Gastrocnemius medialis (tissue), 4 donors: ENCODE measurements around the gene EVA1C. TPM values are rescaled to one million over a fixed set of nuclear protein-coding genes. Genes with fewer than 3 reads are reported as not detected.

ENCODE experiments used
- ATAC-seq, 2 donors: fragments of 150-250 bp; one replicate each; pipeline ENCODE4 v1.9.1; 2016
- DNase-seq, 2 donors: peaks; one replicate each; pipeline ENCODE4 v3.0.0-alpha.2; 2019
- H3K27ac ChIP-seq, 4 donors: fragments of 200-600 bp; sonication (generic); 1 replicate in 1 of 4; 2 replicates in 3 of 4; pipeline ENCODE4 v1.5.1; 2016 to 2018; ENCODE audit warnings: mild to moderate bottlenecking in 2 of 4, moderate library complexity in 1 of 4
- H3K27me3 ChIP-seq, 3 donors: fragments of 200-600 bp; sonication (generic) in 2 of 3; 1 replicate in 1 of 3; 2 replicates in 2 of 3; pipeline versions ENCODE4 v1.5.1 to v1.6.0; 2016 to 2019; ENCODE audit warnings: mild to moderate bottlenecking in 1 of 3, moderate library complexity in 1 of 3
- H3K36me3 ChIP-seq, 2 donors: fragments of 200-600 bp; sonication (generic) in 1 of 2; one replicate each; pipeline ENCODE4 v1.5.1; 2017 to 2018
- H3K4me1 ChIP-seq, 2 donors: fragments of 200-600 bp; sonication (generic) in 1 of 2; one replicate each; pipeline ENCODE4 v1.5.1; 2016 to 2017; ENCODE audit warnings: mild to moderate bottlenecking in 2 of 2
- H3K4me3 ChIP-seq, 4 donors: fragments of 200-600 bp; sonication (generic) in 3 of 4; 1 replicate in 1 of 4; 2 replicates in 3 of 4; pipeline ENCODE4 v1.5.1; 2016 to 2019; ENCODE audit warnings: mild to moderate bottlenecking in 2 of 4
- H3K9me3 ChIP-seq, 3 donors: fragments of 200-600 bp; sonication (generic) in 2 of 3; 1 replicate in 1 of 3; 2 replicates in 2 of 3; pipeline ENCODE4 v1.5.1; 2016 to 2019
- CTCF ChIP-seq, 5 experiments: fragments of 450-650 bp in 3 of 5; fragments of 200-600 bp in 2 of 5; sonication (generic) in 2 of 5; IDR thresholded peaks in 4 of 5; conservative IDR thresholded peaks in 1 of 5; 1 replicate in 4 of 5; 2 replicates in 1 of 5; pipeline ENCODE4 v1.5.1; 2016 to 2019; ENCODE audit warnings: antibody characterized with exemption in 5 of 5, mild to moderate bottlenecking in 3 of 5, moderate library complexity in 3 of 5
- POLR2A ChIP-seq, 2 donors: fragments of 450-650 bp; IDR thresholded peaks; one replicate each; pipeline ENCODE4 v1.6.1; 2017; ENCODE audit warnings: antibody characterized with exemption in 2 of 2, mild to moderate bottlenecking in 2 of 2, moderate library complexity in 2 of 2
- in situ Hi-C, 4 donors: fragments of 200-750 bp; cut with MboI; loops; one replicate each; pipeline versions ENCODE4 v1.15.0 to v1.8.0; 2017; ENCODE audit warnings: low sequenced_read_pairs in 4 of 4
- intact Hi-C: fragments of 100-400 bp; cut with DNase I; formaldehyde crosslinking; loops from one replicate; pipeline ENCODE4 v1.15.1; 2023; ENCODE audit warnings: low total_unique reads
- total RNA-seq, 4 donors: library from RNA; depleted of rRNA; stranded (reverse); fragments of >200 nt; gene quantifications; one replicate each; pipeline versions ENCODE4 v1.1.0 to v1.2.3, GENCODE V29; 2016

Gene EVA1C
- total RNA-seq, 4 donors from 2014 or later = 9.2 to 15.8 (median 12.1) TPM

DNA sequence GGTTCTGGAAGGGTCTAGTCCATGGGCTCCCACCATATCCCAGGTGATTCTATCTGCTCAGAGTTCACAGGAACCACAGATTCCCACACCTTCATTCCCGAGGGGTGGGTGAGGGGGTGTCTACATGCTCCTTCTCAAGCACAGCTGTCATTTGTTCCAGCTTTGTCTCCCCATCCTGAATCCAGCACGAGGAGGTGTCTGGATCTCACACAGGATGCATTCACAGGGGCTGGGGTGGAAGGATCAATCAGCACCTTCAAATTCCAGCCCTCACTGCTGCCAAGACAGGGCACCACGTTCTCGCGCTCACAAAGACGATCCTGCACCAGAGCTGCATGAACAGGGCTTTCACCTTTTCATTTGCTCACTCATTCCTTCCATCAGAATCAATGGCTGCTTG lies 120.1 kb downstream of the EVA1C start:
- in situ Hi-C loops (no loop called here), intact Hi-C loops (no loop called here)
- H3K4me3 ChIP-seq = no peak overlapping the region
- H3K36me3 ChIP-seq = no peaks in the 10 kb centered on the region
- no peaks in the 10 kb centered on the region for H3K9me3 ChIP-seq
- TF ChIP-seq CTCF (IDR thresholded peaks at IDR 0.05 in 4 of 5, conservative IDR thresholded peaks at IDR 0.05 in 1 of 5) (no peak), POLR2A (IDR thresholded peaks at IDR 0.05) (no peak)
- no peak overlapping the region for H3K27ac ChIP-seq
- H3K27me3 ChIP-seq = no peaks in the 10 kb centered on the region
- H3K4me1 ChIP-seq = no peaks in the 10 kb centered on the region
- ATAC-seq = no peak
- no peak for DNase-seq

GRCh38 chr21:32533053-32533452 lies 120.5 kb downstream of the EVA1C start:
- no peaks in the 10 kb centered on the region for H3K4me1 ChIP-seq
- in situ Hi-C loops (no loop called here), intact Hi-C loops (no loop called here)
- DNase-seq (no peak), ATAC-seq (no peak)
- no peaks in the 10 kb centered on the region for H3K9me3 ChIP-seq
- no peaks in the 10 kb centered on the region for H3K27me3 ChIP-seq
- no peak overlapping the region for H3K4me3 ChIP-seq
- H3K27ac ChIP-seq = no peak overlapping the region
- H3K36me3 ChIP-seq = no peaks in the 10 kb centered on the region
- TF ChIP-seq CTCF (IDR thresholded peaks at IDR 0.05 in 4 of 5, conservative IDR thresholded peaks at IDR 0.05 in 1 of 5) = no peak
- no peak for TF ChIP-seq POLR2A (IDR thresholded peaks at IDR 0.05)

DNA sequence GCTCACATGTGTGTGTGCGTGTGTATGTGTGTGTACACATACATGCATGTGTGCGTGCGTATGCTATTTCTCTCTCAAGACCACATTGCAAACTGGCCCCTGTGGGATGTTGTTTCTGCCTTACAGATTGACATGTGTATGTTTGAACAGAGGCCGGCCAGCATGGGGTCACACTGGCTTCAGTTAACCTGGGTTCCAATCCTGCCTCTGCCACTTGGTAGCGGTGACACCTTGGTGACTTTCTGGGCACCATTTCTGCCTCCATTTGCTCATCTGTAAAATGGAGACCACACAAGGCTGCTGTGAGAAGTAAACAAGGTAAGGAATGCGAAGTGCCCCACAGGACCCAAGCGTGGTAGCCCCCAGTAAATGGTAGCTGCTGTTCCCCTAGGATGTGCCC lies 121.1 kb downstream of the EVA1C start:
- H3K27me3 ChIP-seq = no peaks in the 10 kb centered on the region
- ATAC-seq = no peak
- in situ Hi-C loops = no loop called here
- no peaks in the 10 kb centered on the region for H3K36me3 ChIP-seq
- H3K4me3 ChIP-seq = no peak overlapping the region
- H3K9me3 ChIP-seq = no peaks in the 10 kb centered on the region
- intact Hi-C loops = no loop called here
- no peaks in the 10 kb centered on the region for H3K4me1 ChIP-seq
- no peak overlapping the region for H3K27ac ChIP-seq
- DNase-seq = no peak
- TF ChIP-seq CTCF (IDR thresholded peaks at IDR 0.05 in 4 of 5, conservative IDR thresholded peaks at IDR 0.05 in 1 of 5) (no peak), POLR2A (IDR thresholded peaks at IDR 0.05) (no peak)

- no peaks in the 10 kb centered on the region for H3K9me3 ChIP-seq
- DNase-seq (no peak), ATAC-seq (no peak)
- no peak overlapping the region for H3K4me3 ChIP-seq
- no peaks in the 10 kb centered on the region for H3K4me1 ChIP-seq
- no peaks in the 10 kb centered on the region for H3K36me3 ChIP-seq
- in situ Hi-C loops = no loop called here
- no peak overlapping the region for H3K27ac ChIP-seq
- TF ChIP-seq CTCF (IDR thresholded peaks at IDR 0.05 in 4 of 5, conservative IDR thresholded peaks at IDR 0.05 in 1 of 5) = no peak
- no peak for TF ChIP-seq POLR2A (IDR thresholded peaks at IDR 0.05)
- intact Hi-C loops = no loop called here
- H3K27me3 ChIP-seq = no peaks in the 10 kb centered on the region
Observed at GRCh38 chr21:32534113-32534512, 121.6 kb downstream of the EVA1C start.

DNA sequence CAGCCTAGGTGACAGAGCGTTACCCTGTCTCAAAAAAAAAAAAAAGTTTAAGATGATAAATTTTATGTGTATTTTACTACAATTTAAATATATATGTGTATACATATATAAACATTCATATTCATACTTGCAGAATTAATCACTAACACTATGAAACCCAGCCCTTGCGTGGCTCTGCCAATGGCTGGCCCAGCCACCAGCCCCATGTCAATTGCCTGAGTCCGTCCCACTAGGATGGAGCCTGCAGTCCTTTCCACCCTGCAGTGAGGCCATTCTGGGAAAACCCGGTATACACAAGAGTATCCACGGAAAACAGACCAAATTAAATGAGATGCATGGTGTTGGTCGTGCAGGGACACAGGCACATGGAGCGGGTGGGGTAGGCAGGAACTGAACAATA lies 123.1 kb downstream of the EVA1C start:
- intact Hi-C loops = no loop called here
- ATAC-seq = no peak

More for the DNA sequence above, 123.1 kb downstream of the EVA1C start:
- Histone ChIP-seq H3K27me3 (no peaks in the 10 kb centered on the region), H3K4me1 (no peaks in the 10 kb centered on the region), H3K9me3 (no peaks in the 10 kb centered on the region), H3K36me3 (no peaks in the 10 kb centered on the region), H3K4me3 (no peak overlapping the region), H3K27ac (no peak overlapping the region)
- in situ Hi-C loops = no loop called here
- TF ChIP-seq CTCF (IDR thresholded peaks at IDR 0.05 in 4 of 5, conservative IDR thresholded peaks at IDR 0.05 in 1 of 5) = no peak
- TF ChIP-seq POLR2A (IDR thresholded peaks at IDR 0.05) = no peak
- no peak for DNase-seq
